Right cardiac atrium (tissue), 5 donors: ENCODE data around the gene GHR. TPM values are rescaled to one million over a fixed set of nuclear protein-coding genes. Genes with fewer than 3 reads are reported as not detected.
"Not testable (repeated sequence)": the region's sequence is repeated elsewhere in the genome, so short reads cannot be mapped to it uniquely, and the experiment has no call there.

Source experiments
- ATAC-seq, 2 donors: fragments of 200-7000 bp; cut with Tn5 transposase; one replicate each; pipeline versions ENCODE4 v1.8.0 to v1.9.1; 2020; ENCODE audit warnings: moderate library complexity in 2 of 2, mild to moderate bottlenecking in 1 of 2
- DNase-seq, 3 donors: peaks; one replicate each; pipeline ENCODE4 v3.0.0-alpha.2; 2020
- H3K27ac ChIP-seq: one replicate; pipeline ENCODE4 v1.5.1; 2013; ENCODE audit warnings: mild to moderate bottlenecking, low read length, control low read depth, moderate library complexity
- H3K27me3 ChIP-seq: one replicate; pipeline ENCODE4 v1.6.1; 2013; ENCODE audit not compliant: control insufficient read depth, insufficient read depth
- H3K4me1 ChIP-seq: one replicate; pipeline ENCODE4 v1.6.1; 2013; ENCODE audit warnings: low read length; ENCODE audit not compliant: control insufficient read depth, insufficient read depth
- H3K4me3 ChIP-seq: one replicate; pipeline ENCODE4 v1.5.1; 2013; ENCODE audit warnings: low read length, control low read depth
- H3K9me3 ChIP-seq: one replicate; pipeline ENCODE4 v1.6.1; 2013; ENCODE audit warnings: low read length; ENCODE audit not compliant: control insufficient read depth
- WGBS: extraction: QIAGEN DNeasy Blood & Tissue Kit; methylation state at CpG from one replicate; pipeline ENCODE4 v1.1.7; 2013; 5-methylcytosine and 5-hydroxymethylcytosine counted together
- intact Hi-C, 4 donors: fragments of 100-400 bp; cut with DNase I; formaldehyde crosslinking; loops; one replicate each; pipeline versions ENCODE4 v1.11.0 to v1.14.0; 2022 to 2023
- polyA plus RNA-seq: library from polyadenylated mRNA; stranded (reverse); fragments of 200-250 nt; gene quantifications from one replicate; pipeline ENCODE4 v1.2.3, GENCODE V29; 2013
- total RNA-seq, 4 donors: library from RNA; stranded (reverse); fragmentation: NEBNext Ultra II Directional; extraction: Animal tissue kit (Norgen Biotek cat#: 25700); gene quantifications; one replicate each; pipeline ENCODE4 v1.2.1, GENCODE V29; 2021
- donor health status: healthy with polysubstance abuse.
- donor health status: DM: no; HTN: yes; CAD: no.
- donor health status: DM: no; HTN: no; CAD: no.
- donor health status: DM: no; HTN: yes; CAD: no; lungs with severe emphysema.
- donor health status: DM: yes; HTN: yes; CAD: no.

GHR gene
- total and polyA plus RNA-seq, 5 donors, result 8.1 to 21.8 (median 15.3) TPM

GRCh38 chr5:42666869-42667268 lies 243.6 kb downstream of the GHR start:
- DNase-seq, result no peak
- Histone ChIP-seq H3K4me3 (no peak overlapping the region), H3K27me3 (no peaks in the 10 kb centered on the region), H3K4me1 (no peaks in the 10 kb centered on the region), H3K9me3 (no peaks in the 10 kb centered on the region), H3K27ac (no peak overlapping the region)
- 65% methylated on average over 3 of the region's 3 CpGs for WGBS
- intact Hi-C loops, result no loop called here
- ATAC-seq, result no peak

- Histone ChIP-seq H3K4me1 (no peaks in the 10 kb centered on the region), H3K4me3 (no peak overlapping the region), H3K9me3 (no peaks in the 10 kb centered on the region), H3K27me3 (no peaks in the 10 kb centered on the region), H3K27ac (no peak overlapping the region)
- 93% methylated on average over 2 of the region's 2 CpGs for WGBS
- no peak for DNase-seq
- no peak for ATAC-seq
- intact Hi-C loops, result no loop called here
Observed at GRCh38 chr5:42668254-42668653, 245.0 kb downstream of the GHR start.

GRCh38 chr5:42672925-42673324 lies 249.7 kb downstream of the GHR start:
- Histone ChIP-seq H3K4me3 (no peak overlapping the region), H3K9me3 (no peaks in the 10 kb centered on the region), H3K4me1 (no peaks in the 10 kb centered on the region), H3K27me3 (no peaks in the 10 kb centered on the region), H3K27ac (no peak overlapping the region)
- intact Hi-C loops, result no loop called here
- no peak for DNase-seq
- ATAC-seq, result no peak
- 96% methylated on average over 4 of the region's 4 CpGs for WGBS

GRCh38 chr5:42675602-42676001 lies 252.4 kb downstream of the GHR start:
- Histone ChIP-seq H3K9me3 (no peaks in the 10 kb centered on the region), H3K4me3 (no peak overlapping the region), H3K4me1 (no peaks in the 10 kb centered on the region), H3K27me3 (no peaks in the 10 kb centered on the region), H3K27ac (no peak overlapping the region)
- DNase-seq, result no peak
- intact Hi-C loops, result no loop called here
- no peak for ATAC-seq

GRCh38 chr5:42676362-42676761 lies 253.1 kb downstream of the GHR start:
- intact Hi-C loops, result no loop called here
- no peaks in the 10 kb centered on the region for H3K9me3 ChIP-seq
- H3K4me3 ChIP-seq, result no peak overlapping the region
- no peak for ATAC-seq
- no peaks in the 10 kb centered on the region for H3K27me3 ChIP-seq
- no peak overlapping the region for H3K27ac ChIP-seq
- H3K4me1 ChIP-seq, result no peaks in the 10 kb centered on the region
- 75% methylated on average over 1 of the region's 1 CpG for WGBS
- no peak for DNase-seq

GRCh38 chr5:42677156-42677842 lies 254.1 kb downstream of the GHR start:
- no peak overlapping the region for H3K4me3 ChIP-seq
- no peaks in the 10 kb centered on the region for H3K27me3 ChIP-seq
- no peaks in the 10 kb centered on the region for H3K4me1 ChIP-seq
- WGBS, result 75% methylated on average over 5 of the region's 5 CpGs
- no peak overlapping the region for H3K27ac ChIP-seq
- DNase-seq, result no peak
- no peaks in the 10 kb centered on the region for H3K9me3 ChIP-seq
- intact Hi-C loops, result no loop called here
- no peak for ATAC-seq

- no peaks in the 10 kb centered on the region for H3K4me1 ChIP-seq
- ATAC-seq (no peak), DNase-seq (no peak)
- intact Hi-C loops, result no loop called here
- 79% methylated on average over 3 of the region's 3 CpGs for WGBS
- H3K9me3 ChIP-seq, result no peaks in the 10 kb centered on the region
- H3K4me3 ChIP-seq, result no peak overlapping the region
- no peaks in the 10 kb centered on the region for H3K27me3 ChIP-seq
- H3K27ac ChIP-seq, result no peak overlapping the region
Observed at GRCh38 chr5:42680046-42680445, 256.8 kb downstream of the GHR start.

GRCh38 chr5:42685078-42685477 lies 261.8 kb downstream of the GHR start:
- H3K4me1 ChIP-seq, H3K4me3 ChIP-seq, H3K27ac ChIP-seq, ATAC-seq, H3K9me3 ChIP-seq, DNase-seq, H3K27me3 ChIP-seq, intact Hi-C loops: not testable (repeated sequence)

- WGBS, result 82% methylated on average over 4 of the region's 4 CpGs
- Histone ChIP-seq H3K9me3 (peaks cover 1% of the 10 kb centered on the region), H3K27me3 (no peaks in the 10 kb centered on the region), H3K27ac (no peak overlapping the region), H3K4me1 (peaks cover 3% of the 10 kb centered on the region), H3K4me3 (no peak overlapping the region)
- no peak for DNase-seq
- ATAC-seq, result no peak
- intact Hi-C loops, result no loop called here
Observed at GRCh38 chr5:42689391-42689790, 266.2 kb downstream of the GHR start.

GRCh38 chr5:42691413-42691937 lies 268.2 kb downstream of the GHR start:
- Histone ChIP-seq H3K4me3 (no peak overlapping the region), H3K27ac (no peak overlapping the region), H3K4me1 (peaks cover 3% of the 10 kb centered on the region), H3K27me3 (no peaks in the 10 kb centered on the region), H3K9me3 (peaks cover 1% of the 10 kb centered on the region)
- intact Hi-C loops, result no loop called here
- WGBS, result 28% methylated on average over 3 of the region's 3 CpGs
- peak; percentile 87 to 95 for ATAC-seq
- DNase-seq, result peak; percentile 22 to 71 (median 65)

GRCh38 chr5:42701351-42702059 lies 278.3 kb downstream of the GHR start:
- Histone ChIP-seq H3K9me3 (no peaks in the 10 kb centered on the region), H3K27ac (no peak overlapping the region), H3K4me1 (no peaks in the 10 kb centered on the region), H3K27me3 (no peaks in the 10 kb centered on the region), H3K4me3 (no peak overlapping the region)
- DNase-seq, result no peak
- no peak for ATAC-seq
- WGBS, result 93% methylated on average over 7 of the region's 7 CpGs
- intact Hi-C loops, result no loop called here
